Activated T-helper 1 cell treated with anti-CD3 and anti-CD28 coated beads, Interleukin-12 subunit alpha, Interleukin-12 subunit beta, Interleukin-2, Interleukin-4 antibody, amounts not matched to agents 30 ng/mL and 10 ng/mL and 1 ng/mL, durations not matched to agents 14 hours and 24 hours and 36 hours (primary cell): ENCODE measurements around the gene UBASH3A. TPM values are rescaled to one million over a fixed set of nuclear protein-coding genes. Genes with fewer than 3 reads are reported as not detected.
"Not testable (repeated sequence)": the region's sequence is repeated elsewhere in the genome, so short reads cannot be mapped to it uniquely, and the experiment has no call there.

ENCODE experiments used
- DNase-seq: peaks from one replicate; pipeline ENCODE4 v3.0.0; 2021; ENCODE audit warnings: low spot score
- H3K27ac Mint-ChIP-seq: one replicate; pipeline ENCODE4 v1.8.0; 2021; ENCODE audit warnings: mild to moderate bottlenecking, mixed read lengths
- H3K27me3 Mint-ChIP-seq: one replicate; pipeline ENCODE4 v1.8.0; 2022; ENCODE audit warnings: mild to moderate bottlenecking, moderate library complexity, mixed read lengths; ENCODE audit not compliant: insufficient read depth
- H3K36me3 Mint-ChIP-seq: one replicate; pipeline ENCODE4 v1.8.0; 2021; ENCODE audit warnings: low read depth, mixed read lengths
- H3K4me1 Mint-ChIP-seq: one replicate; pipeline ENCODE4 v1.8.0; 2021; ENCODE audit warnings: low read depth, mixed read lengths
- H3K4me3 Mint-ChIP-seq: one replicate; pipeline ENCODE4 v1.8.0; 2021; ENCODE audit warnings: mild to moderate bottlenecking, moderate library complexity, mixed read lengths
- H3K9me3 Mint-ChIP-seq: one replicate; pipeline ENCODE4 v1.8.0; 2021; ENCODE audit warnings: mixed read lengths
- intact Hi-C: fragments of 100-400 bp; cut with micrococcal nuclease; formaldehyde crosslinking; loops from one replicate; pipeline ENCODE4 v1.15.1; 2024
- total RNA-seq: library from RNA; stranded (reverse); gene quantifications from 2 replicates; pipeline ENCODE4 v1.2.3, GENCODE V29; 2022

UBASH3A gene
- total RNA-seq, 1 donor from 2014 or later: 70.8 TPM

GRCh38 chr21:42397746-42398394 is 5.8 kb upstream of the UBASH3A start:
- H3K27ac Mint-ChIP-seq: peak overlapping the region; percentile 71
- intact Hi-C loops: no loop called here
- H3K36me3 Mint-ChIP-seq: peaks cover 21% of the 10 kb centered on the region
- H3K4me3 Mint-ChIP-seq: no peak overlapping the region
- H3K9me3 Mint-ChIP-seq: peaks cover 7% of the 10 kb centered on the region
- no peak for DNase-seq
- H3K4me1 Mint-ChIP-seq: peaks cover 72% of the 10 kb centered on the region
- no peaks in the 10 kb centered on the region for H3K27me3 Mint-ChIP-seq

DNA sequence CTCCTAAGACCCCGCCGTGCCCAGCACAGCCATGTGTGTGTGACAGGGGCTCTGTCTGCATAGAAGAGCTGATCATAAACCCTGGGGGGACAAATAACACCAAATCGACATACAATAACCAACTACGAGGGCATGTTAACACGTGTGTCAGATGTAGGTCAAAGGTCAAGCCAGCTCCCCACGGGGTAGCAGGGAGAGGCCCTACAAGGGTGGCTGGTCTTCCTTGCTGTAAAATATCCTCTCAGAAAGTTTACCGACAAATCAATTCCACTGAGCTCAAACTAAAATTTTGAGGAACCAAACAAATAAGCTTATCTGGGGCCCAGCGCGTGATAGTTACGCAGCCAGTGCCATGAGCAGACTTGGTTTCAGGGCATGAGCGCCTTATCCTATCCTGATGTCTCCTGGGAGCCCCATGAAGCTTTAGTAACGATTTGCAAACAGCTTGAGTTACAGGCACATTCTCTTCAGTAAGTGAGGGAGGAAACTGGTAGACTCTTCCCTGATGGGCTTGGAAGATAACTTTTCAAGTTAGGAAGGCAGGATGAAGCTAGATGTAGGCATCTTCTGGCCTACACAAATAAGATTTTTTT is 5.2 kb upstream of the UBASH3A start:
- no peaks in the 10 kb centered on the region for H3K27me3 Mint-ChIP-seq
- H3K36me3 Mint-ChIP-seq: peaks cover 19% of the 10 kb centered on the region
- H3K9me3 Mint-ChIP-seq: peaks cover 7% of the 10 kb centered on the region
- no peak for DNase-seq
- intact Hi-C loops: no loop called here
- no peak overlapping the region for H3K4me3 Mint-ChIP-seq
- H3K4me1 Mint-ChIP-seq: peaks cover 72% of the 10 kb centered on the region
- peak overlapping the region; percentile 71 for H3K27ac Mint-ChIP-seq

GRCh38 chr21:42400525-42400924 is 3.2 kb upstream of the UBASH3A start:
- Mint-ChIP-seq H3K4me1 (peaks cover 65% of the 10 kb centered on the region), H3K36me3 (peaks cover 22% of the 10 kb centered on the region), H3K9me3 (peaks cover 7% of the 10 kb centered on the region), H3K27ac (peak overlapping the region; percentile 88), H3K27me3 (no peaks in the 10 kb centered on the region), H3K4me3 (peak overlapping the region; percentile 58)
- intact Hi-C loops: loop anchor here (1.0 to 5.0 kb wide), 4 partner anchors 14 to 127 kb away; no protein-coding TSS in a partner anchor
- DNase-seq: no peak

- Mint-ChIP-seq H3K27me3 (no peaks in the 10 kb centered on the region), H3K36me3 (peaks cover 24% of the 10 kb centered on the region)
- intact Hi-C loops: loop anchor here (2.0 to 5.0 kb wide), 2 partner anchors 14 to 126 kb away; no protein-coding TSS in a partner anchor
These were observed 2.5 kb upstream of the UBASH3A start for GRCh38 chr21:42401154-42401553.

GRCh38 chr21:42401820-42402251 is 1.9 kb upstream of the UBASH3A start:
- Mint-ChIP-seq H3K4me3 (peak overlapping the region; percentile 60), H3K27me3 (no peaks in the 10 kb centered on the region), H3K4me1 (peaks cover 69% of the 10 kb centered on the region), H3K27ac (peak overlapping the region; percentile 91), H3K36me3 (peaks cover 31% of the 10 kb centered on the region), H3K9me3 (peaks cover 7% of the 10 kb centered on the region)
- no peak for DNase-seq
- intact Hi-C loops: loop anchor here (2.0 to 5.0 kb wide), 2 partner anchors 13 to 125 kb away; no protein-coding TSS in a partner anchor

More at GRCh38 chr21:42401154-42401553, 2.5 kb upstream of the UBASH3A start:
- H3K27ac Mint-ChIP-seq: peak overlapping the region; percentile 91
- peaks cover 62% of the 10 kb centered on the region for H3K4me1 Mint-ChIP-seq
- H3K9me3 Mint-ChIP-seq: peaks cover 7% of the 10 kb centered on the region
- DNase-seq: no peak
- H3K4me3 Mint-ChIP-seq: peak overlapping the region; percentile 60

- Mint-ChIP-seq H3K4me3 (peak overlapping the region; percentile 92), H3K36me3 (peaks cover 50% of the 10 kb centered on the region), H3K4me1 (peaks cover 66% of the 10 kb centered on the region), H3K9me3 (peaks cover 7% of the 10 kb centered on the region), H3K27ac (peak overlapping the region; percentile 94), H3K27me3 (no peaks in the 10 kb centered on the region)
- DNase-seq: no peak
- intact Hi-C loops: loop anchor here (5.0 kb wide), 1 partner anchor 123 kb away; no protein-coding TSS in a partner anchor
These were observed 837 bp downstream of the UBASH3A start for GRCh38 chr21:42404539-42404938.

- H3K4me1 Mint-ChIP-seq: peaks cover 66% of the 10 kb centered on the region
- H3K4me3 Mint-ChIP-seq: peak overlapping the region; percentile 92
These were observed 1.6 kb downstream of the UBASH3A start for GRCh38 chr21:42405064-42406013.

DNA sequence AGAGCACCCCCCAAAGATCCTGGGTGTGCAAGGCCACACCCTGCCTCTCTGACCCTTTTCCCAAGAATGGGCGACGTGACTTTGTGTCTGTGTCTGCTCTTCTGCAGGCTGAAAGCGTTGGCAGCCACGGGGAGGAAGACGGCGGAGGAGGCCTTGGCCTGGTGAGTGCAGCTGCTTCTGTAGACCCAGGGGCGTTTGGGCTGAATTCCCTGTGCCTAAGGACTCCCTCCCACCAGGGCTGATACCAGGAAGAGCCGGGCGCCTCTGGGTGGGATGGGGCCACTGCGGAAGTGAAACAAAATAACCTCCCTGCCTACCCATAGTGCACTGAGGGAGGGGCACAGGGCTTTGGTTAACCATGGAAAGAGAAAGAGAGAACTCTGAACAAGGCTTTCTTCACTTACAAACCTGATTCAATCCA is 2.5 kb downstream of the UBASH3A start:
- Mint-ChIP-seq H3K4me1 (peaks cover 58% of the 10 kb centered on the region), H3K9me3 (peaks cover 7% of the 10 kb centered on the region), H3K36me3 (peaks cover 56% of the 10 kb centered on the region), H3K4me3 (peak overlapping the region; percentile 92), H3K27me3 (no peaks in the 10 kb centered on the region), H3K27ac (peak overlapping the region; percentile 94)
- peak; percentile 59 for DNase-seq
- intact Hi-C loops: loop anchor here (1.0 to 5.0 kb wide), 7 partner anchors 9 to 91 kb away; partner anchors contain the start of gene RSPH1

More at GRCh38 chr21:42405064-42406013, 1.6 kb downstream of the UBASH3A start:
- no peaks in the 10 kb centered on the region for H3K27me3 Mint-ChIP-seq
- H3K9me3 Mint-ChIP-seq: peaks cover 7% of the 10 kb centered on the region
- intact Hi-C loops: loop anchor here (1.0 to 5.0 kb wide), 7 partner anchors 10 to 91 kb away; partner anchors contain the start of gene RSPH1
- DNase-seq: no peak
- H3K27ac Mint-ChIP-seq: peak overlapping the region; percentile 94
- peaks cover 56% of the 10 kb centered on the region for H3K36me3 Mint-ChIP-seq

GRCh38 chr21:42406866-42407265 is 3.2 kb downstream of the UBASH3A start:
- H3K36me3 Mint-ChIP-seq: peaks cover 51% of the 10 kb centered on the region
- DNase-seq: no peak
- H3K4me3 Mint-ChIP-seq: peak overlapping the region; percentile 92
- intact Hi-C loops: loop anchor here (1.0 to 5.0 kb wide), 7 partner anchors 8 to 90 kb away; partner anchors contain the start of gene RSPH1
- peaks cover 52% of the 10 kb centered on the region for H3K4me1 Mint-ChIP-seq
- peaks cover 2% of the 10 kb centered on the region for H3K9me3 Mint-ChIP-seq
- H3K27me3 Mint-ChIP-seq: no peaks in the 10 kb centered on the region
- peak overlapping the region; percentile 94 for H3K27ac Mint-ChIP-seq

- Mint-ChIP-seq H3K9me3 (no peaks in the 10 kb centered on the region), H3K4me3 (peak overlapping the region; percentile 92), H3K27me3 (no peaks in the 10 kb centered on the region), H3K36me3 (peaks cover 49% of the 10 kb centered on the region), H3K27ac (peak overlapping the region; percentile 94), H3K4me1 (peaks cover 49% of the 10 kb centered on the region)
- no peak for DNase-seq
- intact Hi-C loops: loop anchor here (2.0 to 5.0 kb wide), 3 partner anchors 13 to 89 kb away; partner anchors contain the start of gene RSPH1
These were observed 3.8 kb downstream of the UBASH3A start for GRCh38 chr21:42407476-42407875.

DNA sequence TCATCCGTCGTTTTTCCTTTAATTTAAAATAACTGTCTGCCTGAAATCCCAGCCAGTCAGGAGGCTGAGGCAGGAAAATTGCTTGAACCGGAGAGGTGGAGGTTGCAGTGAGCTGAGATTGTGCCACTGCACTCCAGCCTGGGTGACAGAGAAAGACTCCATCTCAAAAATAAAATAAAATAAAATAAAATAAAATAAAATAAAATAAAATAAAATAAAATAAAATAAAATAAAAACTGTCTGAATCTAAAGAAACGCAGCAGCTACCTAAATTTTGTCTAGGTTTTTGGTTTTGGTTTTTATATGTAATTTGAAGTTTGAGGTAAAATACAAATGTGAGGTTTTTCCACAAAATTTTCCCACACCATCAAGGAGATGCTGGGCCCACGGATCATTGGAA is 5.0 kb downstream of the UBASH3A start:
- H3K27me3 Mint-ChIP-seq, DNase-seq, H3K27ac Mint-ChIP-seq, H3K4me3 Mint-ChIP-seq, H3K9me3 Mint-ChIP-seq: not testable (repeated sequence)
- intact Hi-C loops: loop anchor here (5.0 kb wide), 1 partner anchor 71 kb away; no protein-coding TSS in a partner anchor
- H3K4me1 Mint-ChIP-seq: peaks cover 46% of the 10 kb centered on the region
- peaks cover 51% of the 10 kb centered on the region for H3K36me3 Mint-ChIP-seq

DNA sequence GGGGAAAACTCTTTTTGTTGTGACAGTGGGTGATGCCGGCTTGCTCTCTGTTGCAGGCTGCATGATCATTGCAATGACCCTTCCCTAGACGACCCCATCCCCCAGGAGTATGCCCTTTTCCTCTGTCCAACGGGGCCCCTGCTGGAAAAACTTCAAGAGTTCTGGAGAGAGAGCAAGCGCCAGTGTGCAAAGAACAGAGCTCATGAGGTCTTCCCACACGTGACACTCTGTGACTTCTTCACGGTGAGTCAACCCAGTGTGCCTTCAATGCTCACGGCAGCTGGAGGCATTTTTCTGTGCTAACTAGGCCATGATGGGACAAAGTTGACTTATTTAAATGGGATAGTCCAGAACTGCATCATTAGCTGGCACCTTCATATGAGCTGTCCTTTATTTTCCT is 5.7 kb downstream of the UBASH3A start:
- H3K9me3 Mint-ChIP-seq: no peaks in the 10 kb centered on the region
- intact Hi-C loops: loop anchor here (5.0 kb wide), 1 partner anchor 72 kb away; no protein-coding TSS in a partner anchor
- H3K36me3 Mint-ChIP-seq: peaks cover 57% of the 10 kb centered on the region
- peaks cover 52% of the 10 kb centered on the region for H3K4me1 Mint-ChIP-seq
- H3K4me3 Mint-ChIP-seq: peak overlapping the region; percentile 17
- H3K27ac Mint-ChIP-seq: peak overlapping the region; percentile 76
- H3K27me3 Mint-ChIP-seq: no peaks in the 10 kb centered on the region
- DNase-seq: no peak
